RWPE1 (cell line): Measurements from ENCODE around the gene ACVR1.

Source experiments
- CTCF ChIA-PET: fragments of 350-600 bp; sonication (Branson Sonifier 250); formaldehyde crosslinking; extraction: SDS; loops from one replicate; lab custom pipeline; 2021; lab: Yijun Ruan, JAX
- POLR2A ChIA-PET: fragments of 400-600 bp; formaldehyde crosslinking; extraction: SDS; loops from one replicate; lab custom pipeline; 2020; ENCODE audit warnings: antibody characterized with exemption; ENCODE audit not compliant: low non-redundant PET; lab: Yijun Ruan, JAX
- DNase-seq: peaks from one replicate; pipeline ENCODE4 v3.0.0; 2012; ENCODE audit warnings: low spot score
- H3K27ac ChIP-seq: fragments of 450-650 bp; 2 replicates; pipeline ENCODE4 v1.5.1; 2017
- CTCF ChIP-seq: fragments of 450-650 bp; conservative IDR thresholded peaks from 2 replicates; pipeline ENCODE4 v1.5.1; 2017; ENCODE audit warnings: low read depth, mild to moderate bottlenecking

ACVR1 gene

GRCh38 chr2:157897106-157897971 is 21.2 kb upstream of the ACVR1 start:
- CTCF ChIA-PET, result no interaction called here
- no peak for DNase-seq
- no peak overlapping the region for H3K27ac ChIP-seq
- TF ChIP-seq CTCF, result no peak
- POLR2A ChIA-PET, result no interaction called here

GRCh38 chr2:157895531-157895930 is 19.4 kb upstream of the ACVR1 start:
- ChIA-PET CTCF (no interaction called here), POLR2A (interaction anchor here (0.9 kb wide), 1 partner anchor 46 kb away, joined by 3 read pairs; no protein-coding TSS in a partner anchor)
- no peak for TF ChIP-seq CTCF
- DNase-seq, result no peak
- H3K27ac ChIP-seq, result no peak overlapping the region

GRCh38 chr2:157894694-157895435 is 18.7 kb upstream of the ACVR1 start:
- H3K27ac ChIP-seq, result peak overlapping the region; percentile 25; the same call in 1 of the 2 replicates
- TF ChIP-seq CTCF, result no peak
- CTCF ChIA-PET, result no interaction called here
- DNase-seq, result peak; percentile 68
- POLR2A ChIA-PET, result interaction anchor here (0.9 kb wide), 1 partner anchor 45 kb away, joined by 3 read pairs; no protein-coding TSS in a partner anchor

- ChIA-PET POLR2A (no interaction called here), CTCF (interaction anchor here (0.5 kb wide), 1 partner anchor 9 kb away, joined by 3 read pairs; no protein-coding TSS in a partner anchor)
- no peak for DNase-seq
- H3K27ac ChIP-seq, result no peak overlapping the region
- no peak for TF ChIP-seq CTCF
Measured at GRCh38 chr2:157893611-157894010, 17.5 kb upstream of the ACVR1 start.

- POLR2A ChIA-PET, result no interaction called here
- CTCF ChIA-PET, result interaction anchor here (0.6 kb wide), 1 partner anchor 139 kb away, joined by 3 read pairs; no protein-coding TSS in a partner anchor
- H3K27ac ChIP-seq, result no peak overlapping the region
Measured at GRCh38 chr2:157891643-157892041, 15.5 kb upstream of the ACVR1 start.

More at GRCh38 chr2:157891643-157892041, 15.5 kb upstream of the ACVR1 start:
- no peak for TF ChIP-seq CTCF
- DNase-seq, result no peak
